Activated CD8-positive, alpha-beta memory T cell treated with anti-CD3 and anti-CD28 coated beads, Interleukin-2, amount 10 ng/mL, durations not matched to agents 7 days and 5 days (primary cell): ENCODE data around the gene MAML2. TPM values are rescaled to one million over a fixed set of nuclear protein-coding genes. Genes with fewer than 3 reads are reported as not detected.

Source experiments
- ATAC-seq: fragments of 150-1000 bp; cut with Tn5 transposase; one replicate; pipeline ENCODE4 v1.10.0; 2021; ENCODE audit warnings: moderate library complexity
- CTCF ChIA-PET: fragments of 350-600 bp; sonication (Branson Sonifier 250); formaldehyde crosslinking; loops from one replicate; lab custom pipeline; 2021; ENCODE audit warnings: antibody characterized with exemption; lab: Charles Lee
- DNase-seq: peaks from one replicate; pipeline ENCODE4 v3.0.0-alpha.2; 2020
- H3K27ac Mint-ChIP-seq: one replicate; pipeline ENCODE4 v1.8.0; 2021; ENCODE audit warnings: mild to moderate bottlenecking, mixed read lengths
- H3K27me3 Mint-ChIP-seq: one replicate; pipeline ENCODE4 v1.8.0; 2021; ENCODE audit warnings: mixed read lengths
- H3K36me3 Mint-ChIP-seq: one replicate; pipeline ENCODE4 v1.8.0; 2021; ENCODE audit warnings: mild to moderate bottlenecking, mixed read lengths
- H3K4me1 Mint-ChIP-seq: one replicate; pipeline ENCODE4 v1.8.0; 2021; ENCODE audit warnings: mixed read lengths
- H3K4me3 Mint-ChIP-seq: one replicate; pipeline ENCODE4 v1.8.0; 2021; ENCODE audit warnings: mild to moderate bottlenecking, moderate library complexity, mixed read lengths
- H3K9me3 Mint-ChIP-seq: one replicate; pipeline ENCODE4 v1.8.0; 2022; ENCODE audit warnings: low read depth, mixed read lengths
- total RNA-seq, 2 experiments: library from RNA; stranded (reverse); gene quantifications; one replicate each; pipeline ENCODE4 v1.2.3, GENCODE V29; 2021

MAML2 gene
- total RNA-seq, 2 experiments from 2014 or later, result 12.7 to 14.5 TPM

GRCh38 chr11:95991545-95991944 lies 351.4 kb downstream of the MAML2 start:
- peaks cover 12% of the 10 kb centered on the region for H3K36me3 Mint-ChIP-seq
- H3K4me3 Mint-ChIP-seq, result no peak overlapping the region

GRCh38 chr11:95991101-95991500 lies 351.9 kb downstream of the MAML2 start:
- peaks cover 8% of the 10 kb centered on the region for H3K4me1 Mint-ChIP-seq
- no peak overlapping the region for H3K4me3 Mint-ChIP-seq
- peaks cover 12% of the 10 kb centered on the region for H3K36me3 Mint-ChIP-seq
- H3K27me3 Mint-ChIP-seq, result no peaks in the 10 kb centered on the region
- DNase-seq (no peak), ATAC-seq (no peak)
- no peak overlapping the region for H3K27ac Mint-ChIP-seq
- H3K9me3 Mint-ChIP-seq, result no peaks in the 10 kb centered on the region
- CTCF ChIA-PET, result no interaction called here

More at GRCh38 chr11:95991545-95991944, 351.4 kb downstream of the MAML2 start:
- Mint-ChIP-seq H3K27me3 (no peaks in the 10 kb centered on the region), H3K27ac (no peak overlapping the region), H3K9me3 (no peaks in the 10 kb centered on the region), H3K4me1 (peaks cover 8% of the 10 kb centered on the region)
- DNase-seq (no peak), ATAC-seq (no peak)
- CTCF ChIA-PET, result no interaction called here

GRCh38 chr11:95989780-95990179 lies 353.2 kb downstream of the MAML2 start:
- Mint-ChIP-seq H3K36me3 (peaks cover 17% of the 10 kb centered on the region), H3K9me3 (no peaks in the 10 kb centered on the region), H3K27ac (no peak overlapping the region), H3K27me3 (no peaks in the 10 kb centered on the region), H3K4me3 (no peak overlapping the region), H3K4me1 (peaks cover 8% of the 10 kb centered on the region)
- DNase-seq (no peak), ATAC-seq (no peak)
- CTCF ChIA-PET, result no interaction called here

- Mint-ChIP-seq H3K27me3 (no peaks in the 10 kb centered on the region), H3K4me3 (no peak overlapping the region), H3K9me3 (no peaks in the 10 kb centered on the region), H3K27ac (no peak overlapping the region), H3K36me3 (peaks cover 19% of the 10 kb centered on the region), H3K4me1 (peaks cover 8% of the 10 kb centered on the region)
- ATAC-seq (no peak), DNase-seq (no peak)
- CTCF ChIA-PET, result no interaction called here
Observed at GRCh38 chr11:95989076-95989605, 353.9 kb downstream of the MAML2 start.

GRCh38 chr11:95985174-95985808 lies 357.7 kb downstream of the MAML2 start:
- Mint-ChIP-seq H3K9me3 (no peaks in the 10 kb centered on the region), H3K27ac (no peak overlapping the region), H3K27me3 (no peaks in the 10 kb centered on the region), H3K36me3 (peaks cover 28% of the 10 kb centered on the region), H3K4me1 (no peaks in the 10 kb centered on the region), H3K4me3 (no peak overlapping the region)
- CTCF ChIA-PET, result no interaction called here
- DNase-seq (no peak), ATAC-seq (no peak)

- no peaks in the 10 kb centered on the region for H3K27me3 Mint-ChIP-seq
- CTCF ChIA-PET, result interaction anchor here (1.3 kb wide), 1 partner anchor 359 kb away, joined by 3 read pairs; the partner anchor contains the start of gene MAML2
- no peak overlapping the region for H3K27ac Mint-ChIP-seq
- ATAC-seq (no peak), DNase-seq (no peak)
- no peaks in the 10 kb centered on the region for H3K4me1 Mint-ChIP-seq
- H3K4me3 Mint-ChIP-seq, result no peak overlapping the region
- H3K36me3 Mint-ChIP-seq, result peaks cover 35% of the 10 kb centered on the region
- no peaks in the 10 kb centered on the region for H3K9me3 Mint-ChIP-seq
Observed at GRCh38 chr11:95984072-95984471, 358.9 kb downstream of the MAML2 start.

GRCh38 chr11:95977534-95978174 lies 365.3 kb downstream of the MAML2 start:
- H3K27ac Mint-ChIP-seq, result no peak overlapping the region
- DNase-seq (no peak), ATAC-seq (no peak)
- H3K9me3 Mint-ChIP-seq, result no peaks in the 10 kb centered on the region
- H3K4me1 Mint-ChIP-seq, result no peaks in the 10 kb centered on the region
- no peak overlapping the region for H3K4me3 Mint-ChIP-seq
- peaks cover 28% of the 10 kb centered on the region for H3K36me3 Mint-ChIP-seq
- CTCF ChIA-PET, result no interaction called here
- no peaks in the 10 kb centered on the region for H3K27me3 Mint-ChIP-seq

GRCh38 chr11:95976550-95976949 lies 366.4 kb downstream of the MAML2 start:
- H3K36me3 Mint-ChIP-seq, result peaks cover 26% of the 10 kb centered on the region
- CTCF ChIA-PET, result interaction anchor here (1.3 kb wide), 1 partner anchor 366 kb away, joined by 3 read pairs; the partner anchor contains the start of gene MAML2
- no peak for ATAC-seq
- DNase-seq, result no peak
- no peak overlapping the region for H3K4me3 Mint-ChIP-seq
- H3K4me1 Mint-ChIP-seq, result no peaks in the 10 kb centered on the region
- H3K9me3 Mint-ChIP-seq, result no peaks in the 10 kb centered on the region
- no peaks in the 10 kb centered on the region for H3K27me3 Mint-ChIP-seq
- no peak overlapping the region for H3K27ac Mint-ChIP-seq

GRCh38 chr11:95975343-95975742 lies 367.7 kb downstream of the MAML2 start:
- Mint-ChIP-seq H3K4me3 (no peak overlapping the region), H3K36me3 (peaks cover 16% of the 10 kb centered on the region), H3K4me1 (no peaks in the 10 kb centered on the region), H3K27me3 (no peaks in the 10 kb centered on the region), H3K27ac (no peak overlapping the region), H3K9me3 (no peaks in the 10 kb centered on the region)
- ATAC-seq (no peak), DNase-seq (no peak)
- CTCF ChIA-PET, result no interaction called here

GRCh38 chr11:95972060-95972459 lies 370.9 kb downstream of the MAML2 start:
- no peaks in the 10 kb centered on the region for H3K4me1 Mint-ChIP-seq
- peaks cover 2% of the 10 kb centered on the region for H3K36me3 Mint-ChIP-seq
- H3K9me3 Mint-ChIP-seq, result no peaks in the 10 kb centered on the region
- CTCF ChIA-PET, result no interaction called here
- H3K27ac Mint-ChIP-seq, result no peak overlapping the region
- H3K4me3 Mint-ChIP-seq, result no peak overlapping the region
- no peak for ATAC-seq
- H3K27me3 Mint-ChIP-seq, result no peaks in the 10 kb centered on the region
- no peak for DNase-seq

- Mint-ChIP-seq H3K9me3 (no peaks in the 10 kb centered on the region), H3K36me3 (no peaks in the 10 kb centered on the region), H3K4me3 (no peak overlapping the region), H3K27ac (no peak overlapping the region), H3K27me3 (no peaks in the 10 kb centered on the region), H3K4me1 (no peaks in the 10 kb centered on the region)
- DNase-seq (no peak), ATAC-seq (no peak)
- CTCF ChIA-PET, result interaction anchor here (1.2 kb wide), 1 partner anchor 33 kb away, joined by 3 read pairs; no protein-coding TSS in a partner anchor
Observed at GRCh38 chr11:95968585-95968984, 374.4 kb downstream of the MAML2 start.

- Mint-ChIP-seq H3K4me3 (no peak overlapping the region), H3K4me1 (no peaks in the 10 kb centered on the region), H3K27ac (no peak overlapping the region), H3K27me3 (no peaks in the 10 kb centered on the region), H3K9me3 (no peaks in the 10 kb centered on the region), H3K36me3 (no peaks in the 10 kb centered on the region)
- CTCF ChIA-PET, result no interaction called here
- ATAC-seq (no peak), DNase-seq (no peak)
Observed at GRCh38 chr11:95964281-95964680, 378.7 kb downstream of the MAML2 start.

- ATAC-seq, result no peak
Observed at GRCh38 chr11:95961758-95962157, 381.2 kb downstream of the MAML2 start.

GRCh38 chr11:95950905-95951304 lies 392.1 kb downstream of the MAML2 start:
- Mint-ChIP-seq H3K27me3 (no peaks in the 10 kb centered on the region), H3K36me3 (peaks cover 9% of the 10 kb centered on the region), H3K4me1 (no peaks in the 10 kb centered on the region), H3K9me3 (peaks cover 9% of the 10 kb centered on the region), H3K27ac (no peak overlapping the region), H3K4me3 (no peak overlapping the region)
- CTCF ChIA-PET, result interaction anchor here (1.0 kb wide), 1 partner anchor 32 kb away, joined by 3 read pairs; no protein-coding TSS in a partner anchor
- ATAC-seq (no peak), DNase-seq (no peak)

More at GRCh38 chr11:95961758-95962157, 381.2 kb downstream of the MAML2 start:
- no peaks in the 10 kb centered on the region for H3K27me3 Mint-ChIP-seq
- no peak overlapping the region for H3K27ac Mint-ChIP-seq
- no peak for DNase-seq
- H3K4me1 Mint-ChIP-seq, result no peaks in the 10 kb centered on the region
- no peaks in the 10 kb centered on the region for H3K36me3 Mint-ChIP-seq
- H3K9me3 Mint-ChIP-seq, result no peaks in the 10 kb centered on the region
- CTCF ChIA-PET, result no interaction called here
- H3K4me3 Mint-ChIP-seq, result no peak overlapping the region
